ENCODE measurements around the gene SLC35F2.

Gene SLC35F2

GRCh38 chr11:107747622-107748021 lies 111.0 kb downstream of the SLC35F2 start:
- Mint-ChIP-seq H3K27me3 (ENCODE audit: low read depth, poor library complexity) (no peaks in the 10 kb centered on the region), H3K27ac (no peak overlapping the region), H3K4me1 (peaks cover 11% of the 10 kb centered on the region), H3K4me3 (no peak overlapping the region), H3K36me3 (ENCODE audit: low read depth) (no peaks in the 10 kb centered on the region), H3K9me3 (no peaks in the 10 kb centered on the region)
- TF ChIP-seq, protein P1, sequence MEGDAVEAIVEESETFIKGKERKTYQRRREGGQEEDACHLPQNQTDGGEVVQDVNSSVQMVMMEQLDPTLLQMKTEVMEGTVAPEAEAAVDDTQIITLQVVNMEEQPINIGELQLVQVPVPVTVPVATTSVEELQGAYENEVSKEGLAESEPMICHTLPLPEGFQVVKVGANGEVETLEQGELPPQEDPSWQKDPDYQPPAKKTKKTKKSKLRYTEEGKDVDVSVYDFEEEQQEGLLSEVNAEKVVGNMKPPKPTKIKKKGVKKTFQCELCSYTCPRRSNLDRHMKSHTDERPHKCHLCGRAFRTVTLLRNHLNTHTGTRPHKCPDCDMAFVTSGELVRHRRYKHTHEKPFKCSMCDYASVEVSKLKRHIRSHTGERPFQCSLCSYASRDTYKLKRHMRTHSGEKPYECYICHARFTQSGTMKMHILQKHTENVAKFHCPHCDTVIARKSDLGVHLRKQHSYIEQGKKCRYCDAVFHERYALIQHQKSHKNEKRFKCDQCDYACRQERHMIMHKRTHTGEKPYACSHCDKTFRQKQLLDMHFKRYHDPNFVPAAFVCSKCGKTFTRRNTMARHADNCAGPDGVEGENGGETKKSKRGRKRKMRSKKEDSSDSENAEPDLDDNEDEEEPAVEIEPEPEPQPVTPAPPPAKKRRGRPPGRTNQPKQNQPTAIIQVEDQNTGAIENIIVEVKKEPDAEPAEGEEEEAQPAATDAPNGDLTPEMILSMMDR (IDR thresholded peaks at IDR 0.05) = no peak
- no peak for DNase-seq

DNA sequence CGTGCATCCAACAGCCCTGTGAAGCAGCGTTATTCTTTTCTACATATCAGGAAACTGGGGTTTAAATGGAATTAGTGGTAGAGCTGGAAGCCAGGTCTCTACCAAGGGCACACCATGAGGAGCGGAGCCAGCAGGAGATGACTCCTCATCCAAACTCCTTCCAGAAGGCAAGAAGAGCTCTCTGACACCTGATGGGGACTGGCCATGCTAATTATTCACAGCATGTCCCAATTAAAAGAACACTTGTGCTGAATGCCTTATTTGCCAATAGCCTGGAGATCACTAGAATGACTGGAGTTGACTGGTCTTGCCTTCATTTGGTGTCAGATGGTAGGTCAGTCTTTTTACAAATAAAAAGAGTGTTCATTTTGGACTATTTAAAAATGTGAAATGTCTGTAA lies 113.9 kb downstream of the SLC35F2 start:
- Mint-ChIP-seq H3K27ac (no peak overlapping the region), H3K4me3 (no peak overlapping the region), H3K9me3 (peaks cover 13% of the 10 kb centered on the region), H3K4me1 (peaks cover 11% of the 10 kb centered on the region), H3K27me3 (ENCODE audit: low read depth, poor library complexity) (no peaks in the 10 kb centered on the region), H3K36me3 (ENCODE audit: low read depth) (no peaks in the 10 kb centered on the region)
- TF ChIP-seq, protein P1 (IDR thresholded peaks at IDR 0.05) = no peak
- DNase-seq = no peak

GRCh38 chr11:107743191-107743590 lies 115.4 kb downstream of the SLC35F2 start:
- Mint-ChIP-seq H3K4me1 (peaks cover 11% of the 10 kb centered on the region), H3K27me3 (ENCODE audit: low read depth, poor library complexity) (no peaks in the 10 kb centered on the region), H3K9me3 (peaks cover 21% of the 10 kb centered on the region), H3K4me3 (no peak overlapping the region), H3K27ac (no peak overlapping the region), H3K36me3 (ENCODE audit: low read depth) (no peaks in the 10 kb centered on the region)
- TF ChIP-seq, protein P1 (IDR thresholded peaks at IDR 0.05) = no peak
- DNase-seq = no peak

GRCh38 chr11:107741044-107741823 lies 117.4 kb downstream of the SLC35F2 start:
- Mint-ChIP-seq H3K4me3 (no peak overlapping the region), H3K27me3 (ENCODE audit: low read depth, poor library complexity) (no peaks in the 10 kb centered on the region)

More at GRCh38 chr11:107741044-107741823, 117.4 kb downstream of the SLC35F2 start:
- Mint-ChIP-seq H3K27ac (no peak overlapping the region), H3K4me1 (peaks cover 11% of the 10 kb centered on the region), H3K36me3 (ENCODE audit: low read depth) (no peaks in the 10 kb centered on the region), H3K9me3 (peaks cover 21% of the 10 kb centered on the region)
- TF ChIP-seq, protein P1 (IDR thresholded peaks at IDR 0.05) = peak; percentile 49
- DNase-seq = no peak
